ENCODE results near the gene SLC6A19.
A peak's percentile ranks its signal among the peaks of the same experiment; 100 is the strongest.

The SLC6A19 gene

GRCh38 chr5:1184481-1184880 lies 16.9 kb upstream of the SLC6A19 start:
- TF ChIP-seq CTCF (IDR thresholded peaks at IDR 0.05; ENCODE audit: unreplicated experiment in 3 of 3): no peak
- Mint-ChIP-seq H3K4me3 (no peak overlapping the region), H3K9me3 (no peaks in the 10 kb centered on the region), H3K27me3 (ENCODE audit: low read depth) (peaks cover 12% of the 10 kb centered on the region), H3K36me3 (ENCODE audit: low read depth) (no peaks in the 10 kb centered on the region), H3K4me1 (peaks cover 15% of the 10 kb centered on the region), H3K27ac (no peak overlapping the region)

DNA sequence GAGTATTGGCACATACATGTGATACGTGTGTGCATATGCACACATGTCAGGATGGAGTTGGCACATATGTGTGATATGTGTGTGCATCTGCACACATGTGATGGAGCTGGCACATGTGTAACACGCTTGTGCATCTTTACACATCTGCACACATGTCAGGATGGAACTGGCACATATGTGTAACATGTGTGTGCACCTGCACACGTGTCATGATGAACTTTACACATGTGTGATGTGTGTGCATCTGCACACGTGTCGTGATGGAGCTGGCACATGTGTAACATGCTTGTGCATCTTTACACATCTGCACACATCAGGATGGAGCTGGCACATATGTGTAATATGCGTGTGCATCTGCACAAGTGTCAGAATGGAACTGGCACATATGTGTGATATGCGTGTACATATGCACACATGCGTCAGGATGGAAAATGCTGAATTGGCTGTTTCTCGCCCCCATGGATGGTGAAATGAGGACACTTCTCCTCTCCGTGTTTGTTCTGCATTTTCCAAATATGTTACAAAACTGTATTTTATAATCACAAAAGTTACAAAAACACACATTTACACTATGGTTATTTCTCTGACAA lies 16.3 kb upstream of the SLC6A19 start:
- Mint-ChIP-seq H3K27me3 (ENCODE audit: low read depth) (peaks cover 13% of the 10 kb centered on the region), H3K9me3 (no peaks in the 10 kb centered on the region), H3K4me3 (no peak overlapping the region), H3K36me3 (ENCODE audit: low read depth) (no peaks in the 10 kb centered on the region), H3K4me1 (peaks cover 15% of the 10 kb centered on the region), H3K27ac (peak overlapping the region in 2 of 3 experiments; percentile 69 to 85)
- no peak for TF ChIP-seq CTCF (IDR thresholded peaks at IDR 0.05; ENCODE audit: unreplicated experiment in 3 of 3)

DNA sequence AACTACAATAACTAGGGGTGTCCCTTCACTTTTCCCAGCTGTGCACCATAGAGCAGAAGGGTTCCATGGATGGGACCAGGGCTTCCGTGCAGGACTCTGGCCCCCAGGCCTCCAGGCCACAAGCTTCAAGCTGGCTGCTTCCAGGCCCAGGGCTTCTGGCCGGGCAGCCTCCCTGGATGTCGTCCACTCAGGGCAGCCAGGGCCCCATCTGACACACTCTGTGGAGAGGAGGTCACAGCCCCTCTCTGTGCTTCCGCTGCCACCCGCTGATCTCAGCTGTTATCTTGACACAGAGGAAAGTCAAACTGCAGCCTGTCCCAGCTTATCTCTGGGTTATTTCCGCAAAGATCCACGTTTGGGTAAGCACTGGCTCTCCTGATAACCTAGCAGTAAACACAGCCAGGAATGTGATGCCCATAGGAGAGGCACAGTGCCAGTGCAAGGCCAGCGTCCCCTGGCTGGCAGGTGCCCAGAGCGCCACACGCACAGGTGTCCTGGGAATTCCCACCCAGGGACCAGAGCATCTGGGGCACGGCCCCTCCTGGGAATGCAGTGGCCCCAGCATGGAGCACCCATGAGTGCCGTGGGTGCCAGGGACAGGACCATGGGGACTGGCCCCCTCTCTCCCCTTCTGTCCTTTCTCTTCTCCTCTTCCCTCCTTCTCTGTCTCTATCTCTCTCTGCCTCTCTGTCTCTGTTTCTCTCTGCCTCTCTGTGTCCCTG lies 15.6 kb upstream of the SLC6A19 start:
- Mint-ChIP-seq H3K36me3 (ENCODE audit: low read depth) (no peaks in the 10 kb centered on the region), H3K27me3 (ENCODE audit: low read depth) (peaks cover 16% of the 10 kb centered on the region), H3K4me1 (peaks cover 22% of the 10 kb centered on the region), H3K27ac (peak overlapping the region in 2 of 3 experiments; percentile 69 to 85), H3K9me3 (no peaks in the 10 kb centered on the region), H3K4me3 (peak overlapping the region in 1 of 3 experiments; percentile 26)
- no peak for TF ChIP-seq CTCF (IDR thresholded peaks at IDR 0.05; ENCODE audit: unreplicated experiment in 3 of 3)

- H3K4me3 Mint-ChIP-seq: peak overlapping the region in 1 of 3 experiments; percentile 26
Observed at GRCh38 chr5:1186351-1187233, 14.8 kb upstream of the SLC6A19 start.

More at GRCh38 chr5:1186351-1187233, 14.8 kb upstream of the SLC6A19 start:
- peaks cover 24% of the 10 kb centered on the region for H3K4me1 Mint-ChIP-seq
- no peak for TF ChIP-seq CTCF (IDR thresholded peaks at IDR 0.05; ENCODE audit: unreplicated experiment in 3 of 3)
- H3K36me3 Mint-ChIP-seq (ENCODE audit: low read depth): no peaks in the 10 kb centered on the region
- peak overlapping the region in 2 of 3 experiments; percentile 69 to 85 for H3K27ac Mint-ChIP-seq
- H3K27me3 Mint-ChIP-seq (ENCODE audit: low read depth): peaks cover 13% of the 10 kb centered on the region
- H3K9me3 Mint-ChIP-seq: no peaks in the 10 kb centered on the region

Data from nephron (organoid).